HL-60 (cell line): Measurements from ENCODE around the gene KRTAP10-1.

ENCODE experiments used
- GABPA ChIP-seq: IDR thresholded peaks from 2 replicates; pipeline ENCODE4 v1.6.1; 2012; ENCODE audit warnings: low read depth
- POLR2AphosphoS5 ChIP-seq: IDR thresholded peaks from 2 replicates; pipeline ENCODE4 v1.6.1; 2012; ENCODE audit warnings: low read depth
- TF ChIP-seq, protein P1 (sequence below): IDR thresholded peaks from one replicate; pipeline ENCODE4 v1.5.1; 2011; ENCODE audit warnings: low read length, control low read depth, inconsistent platforms; ENCODE audit not compliant: insufficient read depth
- TF ChIP-seq, protein P2 (sequence below): IDR thresholded peaks from 2 replicates; pipeline ENCODE4 v1.6.1; 2012; ENCODE audit warnings: low read depth; ENCODE audit not compliant: insufficient replicate concordance

DNA sequence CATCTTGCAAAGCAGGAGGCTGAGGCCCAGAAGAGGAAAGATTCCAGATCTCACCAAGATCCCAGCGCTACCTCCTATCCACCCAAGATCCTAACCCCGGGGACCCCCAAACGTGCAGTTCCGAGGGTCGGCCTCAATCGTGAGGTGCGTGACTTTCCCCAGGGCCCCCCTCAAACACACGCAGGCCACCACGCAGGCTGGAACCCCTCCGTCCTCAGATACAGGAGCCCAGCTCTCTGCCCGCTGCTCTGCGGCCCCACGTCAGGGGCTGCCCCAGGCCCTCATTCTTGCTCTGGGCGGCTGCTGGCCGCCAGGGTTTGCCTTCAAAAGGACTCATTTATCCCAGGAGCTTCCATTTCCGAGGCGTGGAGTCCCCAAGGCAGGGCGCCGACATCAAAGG, 39.9 kb downstream of the KRTAP10-1 start:
- TF ChIP-seq, protein P1, sequence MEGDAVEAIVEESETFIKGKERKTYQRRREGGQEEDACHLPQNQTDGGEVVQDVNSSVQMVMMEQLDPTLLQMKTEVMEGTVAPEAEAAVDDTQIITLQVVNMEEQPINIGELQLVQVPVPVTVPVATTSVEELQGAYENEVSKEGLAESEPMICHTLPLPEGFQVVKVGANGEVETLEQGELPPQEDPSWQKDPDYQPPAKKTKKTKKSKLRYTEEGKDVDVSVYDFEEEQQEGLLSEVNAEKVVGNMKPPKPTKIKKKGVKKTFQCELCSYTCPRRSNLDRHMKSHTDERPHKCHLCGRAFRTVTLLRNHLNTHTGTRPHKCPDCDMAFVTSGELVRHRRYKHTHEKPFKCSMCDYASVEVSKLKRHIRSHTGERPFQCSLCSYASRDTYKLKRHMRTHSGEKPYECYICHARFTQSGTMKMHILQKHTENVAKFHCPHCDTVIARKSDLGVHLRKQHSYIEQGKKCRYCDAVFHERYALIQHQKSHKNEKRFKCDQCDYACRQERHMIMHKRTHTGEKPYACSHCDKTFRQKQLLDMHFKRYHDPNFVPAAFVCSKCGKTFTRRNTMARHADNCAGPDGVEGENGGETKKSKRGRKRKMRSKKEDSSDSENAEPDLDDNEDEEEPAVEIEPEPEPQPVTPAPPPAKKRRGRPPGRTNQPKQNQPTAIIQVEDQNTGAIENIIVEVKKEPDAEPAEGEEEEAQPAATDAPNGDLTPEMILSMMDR: no peak
- TF ChIP-seq POLR2AphosphoS5 (no peak), GABPA (no peak)
- TF ChIP-seq, protein P2, sequence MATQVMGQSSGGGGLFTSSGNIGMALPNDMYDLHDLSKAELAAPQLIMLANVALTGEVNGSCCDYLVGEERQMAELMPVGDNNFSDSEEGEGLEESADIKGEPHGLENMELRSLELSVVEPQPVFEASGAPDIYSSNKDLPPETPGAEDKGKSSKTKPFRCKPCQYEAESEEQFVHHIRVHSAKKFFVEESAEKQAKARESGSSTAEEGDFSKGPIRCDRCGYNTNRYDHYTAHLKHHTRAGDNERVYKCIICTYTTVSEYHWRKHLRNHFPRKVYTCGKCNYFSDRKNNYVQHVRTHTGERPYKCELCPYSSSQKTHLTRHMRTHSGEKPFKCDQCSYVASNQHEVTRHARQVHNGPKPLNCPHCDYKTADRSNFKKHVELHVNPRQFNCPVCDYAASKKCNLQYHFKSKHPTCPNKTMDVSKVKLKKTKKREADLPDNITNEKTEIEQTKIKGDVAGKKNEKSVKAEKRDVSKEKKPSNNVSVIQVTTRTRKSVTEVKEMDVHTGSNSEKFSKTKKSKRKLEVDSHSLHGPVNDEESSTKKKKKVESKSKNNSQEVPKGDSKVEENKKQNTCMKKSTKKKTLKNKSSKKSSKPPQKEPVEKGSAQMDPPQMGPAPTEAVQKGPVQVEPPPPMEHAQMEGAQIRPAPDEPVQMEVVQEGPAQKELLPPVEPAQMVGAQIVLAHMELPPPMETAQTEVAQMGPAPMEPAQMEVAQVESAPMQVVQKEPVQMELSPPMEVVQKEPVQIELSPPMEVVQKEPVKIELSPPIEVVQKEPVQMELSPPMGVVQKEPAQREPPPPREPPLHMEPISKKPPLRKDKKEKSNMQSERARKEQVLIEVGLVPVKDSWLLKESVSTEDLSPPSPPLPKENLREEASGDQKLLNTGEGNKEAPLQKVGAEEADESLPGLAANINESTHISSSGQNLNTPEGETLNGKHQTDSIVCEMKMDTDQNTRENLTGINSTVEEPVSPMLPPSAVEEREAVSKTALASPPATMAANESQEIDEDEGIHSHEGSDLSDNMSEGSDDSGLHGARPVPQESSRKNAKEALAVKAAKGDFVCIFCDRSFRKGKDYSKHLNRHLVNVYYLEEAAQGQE: no peak
